Osteoblast (primary cell): ENCODE results near the gene RPS14. TPM values are rescaled to one million over a fixed set of nuclear protein-coding genes. Genes with fewer than 3 reads are reported as not detected.

Experiments used
- DNase-seq: peaks from one replicate; pipeline ENCODE4 v3.0.0; 2011; ENCODE audit warnings: low spot score, mixed read lengths; ENCODE audit not compliant: insufficient read length; ENCODE audit errors: missing footprints
- H2AFZ ChIP-seq: 2 replicates; pipeline ENCODE4 v1.6.0; 2011; ENCODE audit warnings: mild to moderate bottlenecking, low read length
- H3K27ac ChIP-seq: 2 replicates; pipeline ENCODE4 v1.5.1; 2011; ENCODE audit warnings: mild to moderate bottlenecking, low read depth, low read length, moderate library complexity
- H3K27me3 ChIP-seq: 2 replicates; pipeline ENCODE4 v1.6.0; 2012; ENCODE audit warnings: mild to moderate bottlenecking, control low read depth, inconsistent platforms, low read length, moderate library complexity; ENCODE audit not compliant: insufficient read depth
- H3K36me3 ChIP-seq: 2 replicates; pipeline ENCODE4 v1.5.1; 2011; ENCODE audit warnings: mild to moderate bottlenecking, low read length, control low read depth, moderate library complexity; ENCODE audit not compliant: insufficient read depth
- H3K4me1 ChIP-seq: 2 replicates; pipeline ENCODE4 v1.5.1; 2011; ENCODE audit warnings: mild to moderate bottlenecking, low read length, control low read depth, moderate library complexity; ENCODE audit not compliant: insufficient read depth
- H3K4me2 ChIP-seq: 2 replicates; pipeline ENCODE4 v1.6.0; 2011; ENCODE audit warnings: mild to moderate bottlenecking, low read length; ENCODE audit not compliant: insufficient read depth
- H3K4me3 ChIP-seq: fragments of 200-600 bp; sonication (generic); 3 replicates; pipeline ENCODE4 v1.5.1; 2012; ENCODE audit warnings: mild to moderate bottlenecking, low read length, inconsistent platforms; ENCODE audit not compliant: insufficient read depth
- H3K79me2 ChIP-seq: 2 replicates; pipeline ENCODE4 v1.6.0; 2012; ENCODE audit warnings: mild to moderate bottlenecking, low read length, control low read depth, inconsistent platforms; ENCODE audit not compliant: insufficient read depth
- H3K9me3 ChIP-seq: 2 replicates; pipeline ENCODE4 v1.5.1; 2011; ENCODE audit warnings: low read depth, low read length, control low read depth
- H4K20me1 ChIP-seq: 2 replicates; pipeline ENCODE4 v1.6.0; 2012; ENCODE audit warnings: mild to moderate bottlenecking, low read length, control low read depth; ENCODE audit not compliant: insufficient read depth
- total RNA-seq: library from RNA; depleted of rRNA; stranded (reverse); fragments of >200 nt; gene quantifications from 2 replicates; pipeline ENCODE4 v1.2.3, GENCODE V29; 2012
- TF ChIP-seq, protein P1 (sequence below): IDR thresholded peaks from 2 replicates; pipeline ENCODE4 v1.5.1; 2011; ENCODE audit warnings: mild to moderate bottlenecking, low read depth, low read length, moderate library complexity; ENCODE audit errors: extremely low read depth

Gene RPS14
- total RNA-seq, 1 donor, result 1,720 TPM

DNA sequence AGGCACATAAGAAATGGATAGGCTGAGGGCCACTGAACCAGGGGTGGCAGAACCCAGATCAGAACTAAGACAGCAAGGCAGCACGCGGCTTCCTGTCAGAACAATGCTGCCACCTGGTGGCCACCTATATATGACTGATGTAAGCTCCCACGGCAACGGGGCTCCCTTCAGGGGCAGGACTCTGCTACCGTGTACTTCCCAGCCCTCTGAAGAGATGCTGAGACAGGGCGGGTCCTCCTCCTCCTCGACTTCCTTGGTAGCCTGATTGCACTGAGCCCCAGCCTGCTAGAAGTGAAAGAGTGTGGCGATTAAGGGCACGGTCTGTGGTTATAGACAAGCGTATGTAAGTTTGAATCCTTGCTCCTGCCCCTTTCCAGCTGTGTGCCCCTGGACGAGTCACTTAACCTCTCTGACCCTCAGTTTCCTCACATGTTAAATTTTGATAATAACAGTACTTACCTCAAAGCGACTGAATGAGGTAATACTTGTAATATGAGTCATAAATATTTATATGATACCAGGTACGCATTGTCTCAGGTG, 13.3 kb downstream of the RPS14 start:
- Histone ChIP-seq H3K79me2 (no peaks in the 10 kb centered on the region), H4K20me1 (no peaks in the 10 kb centered on the region), H3K27ac (no peak overlapping the region), H3K27me3 (no peaks in the 10 kb centered on the region), H3K4me2 (peak overlapping the region; percentile 52), H3K9me3 (no peaks in the 10 kb centered on the region), H3K4me3 (no peak overlapping the region), H3K4me1 (peaks cover 4% of the 10 kb centered on the region), H2AFZ (peak overlapping the region; percentile 75), H3K36me3 (no peaks in the 10 kb centered on the region)
- peak; percentile 94 for DNase-seq
- TF ChIP-seq, protein P1, sequence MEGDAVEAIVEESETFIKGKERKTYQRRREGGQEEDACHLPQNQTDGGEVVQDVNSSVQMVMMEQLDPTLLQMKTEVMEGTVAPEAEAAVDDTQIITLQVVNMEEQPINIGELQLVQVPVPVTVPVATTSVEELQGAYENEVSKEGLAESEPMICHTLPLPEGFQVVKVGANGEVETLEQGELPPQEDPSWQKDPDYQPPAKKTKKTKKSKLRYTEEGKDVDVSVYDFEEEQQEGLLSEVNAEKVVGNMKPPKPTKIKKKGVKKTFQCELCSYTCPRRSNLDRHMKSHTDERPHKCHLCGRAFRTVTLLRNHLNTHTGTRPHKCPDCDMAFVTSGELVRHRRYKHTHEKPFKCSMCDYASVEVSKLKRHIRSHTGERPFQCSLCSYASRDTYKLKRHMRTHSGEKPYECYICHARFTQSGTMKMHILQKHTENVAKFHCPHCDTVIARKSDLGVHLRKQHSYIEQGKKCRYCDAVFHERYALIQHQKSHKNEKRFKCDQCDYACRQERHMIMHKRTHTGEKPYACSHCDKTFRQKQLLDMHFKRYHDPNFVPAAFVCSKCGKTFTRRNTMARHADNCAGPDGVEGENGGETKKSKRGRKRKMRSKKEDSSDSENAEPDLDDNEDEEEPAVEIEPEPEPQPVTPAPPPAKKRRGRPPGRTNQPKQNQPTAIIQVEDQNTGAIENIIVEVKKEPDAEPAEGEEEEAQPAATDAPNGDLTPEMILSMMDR, result peak; percentile 93

DNA sequence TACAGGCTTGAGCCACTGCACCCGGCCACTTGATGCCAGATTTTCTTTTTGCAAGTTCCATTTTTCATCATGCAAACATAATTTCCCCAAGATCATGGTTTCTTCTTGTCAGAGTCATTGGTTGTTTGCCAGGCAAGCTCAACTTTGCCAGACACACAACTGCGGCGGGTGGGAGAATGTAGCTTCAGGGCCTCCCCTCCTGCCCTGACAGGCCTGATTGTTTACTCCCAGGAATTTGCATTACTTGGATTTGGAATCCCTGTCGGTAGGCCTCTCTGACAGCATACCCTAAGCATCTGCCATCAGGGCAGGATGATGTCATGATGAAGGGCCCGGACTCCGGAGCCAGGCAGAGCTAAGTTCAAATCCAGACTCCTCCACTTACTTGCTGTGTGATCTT, 15.1 kb downstream of the RPS14 start:
- TF ChIP-seq, protein P1, result no peak
- no peaks in the 10 kb centered on the region for H3K9me3 ChIP-seq
- H3K4me2 ChIP-seq, result no peak overlapping the region
- no peak for DNase-seq
- H3K27ac ChIP-seq, result no peak overlapping the region
- peak overlapping the region; percentile 53 for H2AFZ ChIP-seq
- H4K20me1 ChIP-seq, result no peaks in the 10 kb centered on the region
- no peak overlapping the region for H3K4me3 ChIP-seq
- H3K36me3 ChIP-seq, result no peaks in the 10 kb centered on the region
- no peaks in the 10 kb centered on the region for H3K27me3 ChIP-seq
- no peaks in the 10 kb centered on the region for H3K79me2 ChIP-seq
- peaks cover 4% of the 10 kb centered on the region for H3K4me1 ChIP-seq

DNA sequence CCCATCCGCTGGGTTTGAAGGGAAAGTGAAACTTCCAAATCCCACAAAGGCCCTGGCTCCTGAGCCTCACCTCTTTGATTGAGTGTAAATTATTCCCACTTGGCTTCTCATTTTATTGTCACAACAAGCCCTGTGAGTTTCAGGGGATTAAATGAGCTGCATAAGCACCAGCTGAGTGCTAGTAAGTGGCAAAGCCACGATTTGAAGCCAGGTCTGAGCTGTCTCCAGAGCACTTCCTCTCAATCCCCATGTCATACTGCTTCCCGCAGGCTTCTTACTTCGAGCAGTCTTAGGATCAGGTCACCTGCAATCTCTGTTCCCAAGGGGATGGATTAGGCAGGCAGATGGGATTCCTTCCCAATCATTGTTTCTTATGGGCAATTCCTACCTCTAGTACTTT, 18.0 kb downstream of the RPS14 start:
- Histone ChIP-seq H3K27ac (no peak overlapping the region), H3K4me2 (no peak overlapping the region), H3K27me3 (no peaks in the 10 kb centered on the region), H2AFZ (peak overlapping the region; percentile 57), H3K9me3 (no peaks in the 10 kb centered on the region), H3K79me2 (no peaks in the 10 kb centered on the region), H3K36me3 (no peaks in the 10 kb centered on the region), H4K20me1 (no peaks in the 10 kb centered on the region), H3K4me3 (no peak overlapping the region), H3K4me1 (peaks cover 11% of the 10 kb centered on the region)
- TF ChIP-seq, protein P1, result no peak
- peak; percentile 49 for DNase-seq

DNA sequence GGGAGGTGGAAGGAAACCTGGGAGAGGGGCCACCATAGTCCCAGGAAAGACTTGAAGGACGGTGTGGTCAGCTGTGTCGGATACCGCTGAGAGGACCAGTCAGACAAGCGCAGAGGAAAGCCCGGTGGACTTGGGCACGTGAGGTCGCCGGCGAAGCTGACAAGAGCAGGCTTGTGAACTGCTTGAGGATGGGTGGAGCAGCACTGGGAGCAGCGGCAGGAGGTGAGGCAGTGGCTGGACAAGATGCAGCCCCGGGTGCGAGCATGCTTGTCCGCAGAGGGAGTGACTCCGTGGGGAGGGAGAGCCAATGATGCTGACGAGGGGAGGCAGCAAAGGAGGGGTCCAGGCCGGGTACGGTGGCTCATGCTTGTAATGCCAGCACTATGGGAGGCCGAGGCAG, 18.5 kb downstream of the RPS14 start:
- TF ChIP-seq, protein P1, result no peak
- no peak overlapping the region for H3K4me2 ChIP-seq
- no peaks in the 10 kb centered on the region for H3K79me2 ChIP-seq
- H4K20me1 ChIP-seq, result no peaks in the 10 kb centered on the region
- H3K27ac ChIP-seq, result no peak overlapping the region
- no peaks in the 10 kb centered on the region for H3K9me3 ChIP-seq
- H3K36me3 ChIP-seq, result no peaks in the 10 kb centered on the region
- H2AFZ ChIP-seq, result no peak overlapping the region
- peaks cover 7% of the 10 kb centered on the region for H3K4me1 ChIP-seq
- peak; percentile 36 for DNase-seq
- H3K27me3 ChIP-seq, result no peaks in the 10 kb centered on the region
- H3K4me3 ChIP-seq, result no peak overlapping the region
